SK-N-MC (cell line): ENCODE measurements around the gene SLC8A2.

Experiments used
- EZH2 ChIP-seq: fragments of 200-600 bp; sonication (generic); IDR thresholded peaks from one replicate; pipeline ENCODE4 v1.6.1; 2017; ENCODE audit warnings: antibody characterized with exemption
- POLR2AphosphoS5 ChIP-seq: IDR thresholded peaks from 2 replicates; pipeline ENCODE4 v1.6.1; 2012; ENCODE audit warnings: mild to moderate bottlenecking, low read depth, low read length, borderline replicate concordance

DNA sequence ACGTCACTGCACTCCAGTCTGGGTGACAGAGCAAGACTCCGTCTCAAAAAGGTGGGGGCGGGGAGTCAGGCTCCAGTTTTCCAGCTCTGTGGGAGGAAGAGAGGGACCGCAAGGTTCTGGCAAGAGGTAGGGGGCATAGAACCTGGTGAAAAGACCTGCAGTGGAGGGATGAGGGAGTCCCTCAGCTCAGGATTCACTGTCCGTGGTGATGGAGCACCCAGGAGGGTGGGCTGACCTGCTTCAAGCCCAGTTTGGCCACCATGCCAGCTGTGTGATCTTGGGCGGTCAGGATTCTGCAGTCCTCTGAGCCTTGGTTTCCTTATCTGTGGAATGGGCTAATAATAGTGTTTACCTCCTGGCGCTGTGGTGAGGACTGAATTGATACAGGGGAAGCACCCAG is 21.2 kb downstream of the SLC8A2 start:
- TF ChIP-seq EZH2 (no peak), POLR2AphosphoS5 (no peak)
